Measurements from ENCODE around the gene AOC3.

GRCh38 chr17:42849451-42850181, 1.4 kb upstream of the AOC3 start:
- no peak for TF ChIP-seq CTCF (IDR thresholded peaks at IDR 0.05)
- TF ChIP-seq POLR2AphosphoS5 (IDR thresholded peaks at IDR 0.05), result no peak
- TF ChIP-seq POLR2A (IDR thresholded peaks at IDR 0.05), result no peak

Data from gastroesophageal sphincter (tissue), 3 donors.